Mucosa of rectum (tissue), 2 donors: ENCODE results near the gene ZNF70.

Experiments
- H3K27ac ChIP-seq, 2 donors: one replicate each; pipeline ENCODE4 v1.7.0; 2013; ENCODE audit warnings: inconsistent platforms in 2 of 2, low read depth in 2 of 2, low read length in 2 of 2
- H3K27me3 ChIP-seq, 2 donors: one replicate each; pipeline ENCODE4 v1.7.0; 2013; ENCODE audit warnings: low read length in 2 of 2; ENCODE audit not compliant: control insufficient read depth in 2 of 2, insufficient read depth in 2 of 2
- H3K36me3 ChIP-seq, 2 donors: one replicate each; pipeline ENCODE4 v1.7.0; 2013; ENCODE audit warnings: low read length in 2 of 2; ENCODE audit not compliant: control insufficient read depth in 2 of 2, insufficient read depth in 2 of 2
- H3K4me1 ChIP-seq, 2 donors: one replicate each; pipeline ENCODE4 v1.7.0; 2013; ENCODE audit warnings: low read length in 2 of 2, mild to moderate bottlenecking in 1 of 2; ENCODE audit not compliant: control insufficient read depth in 2 of 2, insufficient read depth in 2 of 2
- H3K4me3 ChIP-seq, 2 donors: one replicate each; pipeline ENCODE4 v1.7.0; 2013; ENCODE audit warnings: low read length in 2 of 2
- H3K9ac ChIP-seq, 2 donors: one replicate each; pipeline ENCODE4 v1.7.0; 2013; ENCODE audit warnings: low read length in 2 of 2, low read depth in 1 of 2, mild to moderate bottlenecking in 1 of 2
- H3K9me3 ChIP-seq, 2 donors: one replicate each; pipeline ENCODE4 v1.7.0; 2013; ENCODE audit warnings: low read length in 2 of 2; ENCODE audit not compliant: control insufficient read depth in 2 of 2
- donor health status: healthy.
- donor health status: Normal muscosa, but diverticular disease.

Gene ZNF70

GRCh38 chr22:23720855-23721254, 30.1 kb downstream of the ZNF70 start:
- Histone ChIP-seq H3K4me3 (no peak overlapping the region), H3K36me3 (no peaks in the 10 kb centered on the region), H3K27me3 (no peaks in the 10 kb centered on the region), H3K9me3 (no peaks in the 10 kb centered on the region), H3K27ac (no peak overlapping the region), H3K4me1 (peaks cover 9 to 11% of the 10 kb centered on the region in 2 donors), H3K9ac (no peak overlapping the region)

GRCh38 chr22:23718371-23719165, 32.3 kb downstream of the ZNF70 start:
- H3K27me3 ChIP-seq, result no peaks in the 10 kb centered on the region
- H3K9me3 ChIP-seq, result no peaks in the 10 kb centered on the region
- H3K9ac ChIP-seq, result no peak overlapping the region
- peaks cover 0 to 12% of the 10 kb centered on the region in 2 donors for H3K36me3 ChIP-seq
- peaks cover 10 to 12% of the 10 kb centered on the region in 2 donors for H3K4me1 ChIP-seq
- no peak overlapping the region for H3K27ac ChIP-seq
- no peak overlapping the region for H3K4me3 ChIP-seq

- Histone ChIP-seq H3K4me1 (peaks cover 10 to 12% of the 10 kb centered on the region in 2 donors), H3K4me3 (peak overlapping the region; percentile 87 to 96), H3K9ac (peak overlapping the region; percentile 83 to 89), H3K36me3 (peaks cover 3 to 22% of the 10 kb centered on the region in 2 donors), H3K27me3 (no peaks in the 10 kb centered on the region), H3K9me3 (no peaks in the 10 kb centered on the region), H3K27ac (peak overlapping the region; percentile 39 to 82)
Measured at GRCh38 chr22:23716811-23717801, 33.8 kb downstream of the ZNF70 start.

- Histone ChIP-seq H3K9me3 (no peaks in the 10 kb centered on the region), H3K9ac (no peak overlapping the region), H3K27me3 (no peaks in the 10 kb centered on the region), H3K36me3 (peaks cover 13 to 27% of the 10 kb centered on the region in 2 donors), H3K27ac (no peak overlapping the region), H3K4me3 (peak overlapping the region; percentile 87 to 96), H3K4me1 (peaks cover 10 to 12% of the 10 kb centered on the region in 2 donors)
Measured at GRCh38 chr22:23715806-23716375, 35.0 kb downstream of the ZNF70 start.

GRCh38 chr22:23714596-23715578, 36.0 kb downstream of the ZNF70 start:
- H3K4me1 ChIP-seq, result peaks cover 10 to 12% of the 10 kb centered on the region in 2 donors
- H3K4me3 ChIP-seq, result no peak overlapping the region
- H3K36me3 ChIP-seq, result peaks cover 22 to 37% of the 10 kb centered on the region in 2 donors
- H3K9ac ChIP-seq, result no peak overlapping the region
- no peaks in the 10 kb centered on the region for H3K9me3 ChIP-seq
- no peaks in the 10 kb centered on the region for H3K27me3 ChIP-seq
- no peak overlapping the region for H3K27ac ChIP-seq

- Histone ChIP-seq H3K36me3 (peaks cover 30 to 46% of the 10 kb centered on the region in 2 donors), H3K9me3 (no peaks in the 10 kb centered on the region)
Measured at GRCh38 chr22:23713696-23714595, 37.0 kb downstream of the ZNF70 start.

GRCh38 chr22:23712256-23712655, 38.7 kb downstream of the ZNF70 start:
- no peaks in the 10 kb centered on the region for H3K27me3 ChIP-seq
- peaks cover 6 to 9% of the 10 kb centered on the region in 2 donors for H3K4me1 ChIP-seq
- no peak overlapping the region for H3K27ac ChIP-seq
- H3K4me3 ChIP-seq, result no peak overlapping the region
- H3K36me3 ChIP-seq, result peaks cover 43 to 58% of the 10 kb centered on the region in 2 donors
- H3K9me3 ChIP-seq, result no peaks in the 10 kb centered on the region
- no peak overlapping the region for H3K9ac ChIP-seq

More at GRCh38 chr22:23713696-23714595, 37.0 kb downstream of the ZNF70 start:
- no peaks in the 10 kb centered on the region for H3K27me3 ChIP-seq
- no peak overlapping the region for H3K4me3 ChIP-seq
- no peak overlapping the region for H3K27ac ChIP-seq
- H3K4me1 ChIP-seq, result peaks cover 10 to 12% of the 10 kb centered on the region in 2 donors
- H3K9ac ChIP-seq, result no peak overlapping the region

GRCh38 chr22:23709107-23709506, 41.8 kb downstream of the ZNF70 start:
- H3K36me3 ChIP-seq, result peaks cover 75 to 83% of the 10 kb centered on the region in 2 donors
- H3K4me1 ChIP-seq, result no peaks in the 10 kb centered on the region
- no peak overlapping the region for H3K4me3 ChIP-seq
- no peak overlapping the region for H3K9ac ChIP-seq
- H3K27me3 ChIP-seq, result no peaks in the 10 kb centered on the region
- H3K27ac ChIP-seq, result no peak overlapping the region
- H3K9me3 ChIP-seq, result no peaks in the 10 kb centered on the region
